ENCODE data around the gene ZNF207. TPM values are rescaled to one million over a fixed set of nuclear protein-coding genes. Genes with fewer than 3 reads are reported as not detected.
A peak's percentile ranks its signal among the peaks of the same experiment; 100 is the strongest.

ZNF207 gene
- total and polyA plus RNA-seq, 10 of the 15 experiments (the other 5 are each of a cell fraction or from before 2014, with no cell fraction given), result 156 to 348 (median 205) TPM

DNA sequence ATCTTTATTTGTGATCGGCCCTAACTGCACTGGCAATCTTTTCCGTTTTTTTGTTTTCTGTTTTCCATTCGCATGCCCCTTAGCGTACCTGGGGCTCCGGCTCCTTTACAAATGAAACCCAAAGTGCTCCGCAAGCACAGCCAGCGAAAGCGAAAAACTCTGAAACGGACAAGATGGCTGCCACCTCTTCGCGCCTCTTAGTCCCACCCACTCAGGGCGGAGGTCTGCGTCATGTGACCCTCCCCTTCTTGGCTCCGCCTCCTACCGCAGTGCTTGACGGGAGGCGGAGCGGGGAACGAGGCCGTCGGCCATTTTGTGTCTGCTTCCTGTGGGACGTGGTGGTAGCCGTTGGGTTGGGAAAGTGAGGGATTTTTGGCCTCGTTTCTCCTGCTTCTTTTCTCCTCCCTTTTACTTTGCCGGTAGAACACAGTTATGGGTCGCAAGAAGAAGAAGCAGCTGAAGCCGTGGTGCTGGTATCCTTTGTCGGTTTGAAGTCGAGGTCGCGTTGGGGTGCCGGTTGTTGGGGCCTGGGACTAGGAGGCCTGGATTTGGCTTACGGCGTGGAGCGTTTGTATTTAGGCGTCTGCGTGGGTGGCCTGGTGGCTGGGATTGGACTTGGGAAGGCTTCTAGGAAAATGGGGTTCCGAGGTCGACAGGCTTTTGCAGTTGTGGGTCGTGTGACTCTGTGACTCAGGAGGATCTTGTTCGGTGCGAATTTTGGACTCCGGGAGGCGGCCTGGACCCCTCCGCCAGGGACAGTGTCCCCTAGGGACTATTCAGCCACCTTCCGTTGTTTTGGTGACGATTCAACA lies at the start of gene ZNF207 (continued):
- TF ChIP-seq CBX3 (IDR thresholded peaks at IDR 0.05; ENCODE audit: borderline replicate concordance, low read depth), result no peak
- TF ChIP-seq PAX8 (IDR thresholded peaks at IDR 0.05), result peak; percentile 93
- TF ChIP-seq, protein P1, sequence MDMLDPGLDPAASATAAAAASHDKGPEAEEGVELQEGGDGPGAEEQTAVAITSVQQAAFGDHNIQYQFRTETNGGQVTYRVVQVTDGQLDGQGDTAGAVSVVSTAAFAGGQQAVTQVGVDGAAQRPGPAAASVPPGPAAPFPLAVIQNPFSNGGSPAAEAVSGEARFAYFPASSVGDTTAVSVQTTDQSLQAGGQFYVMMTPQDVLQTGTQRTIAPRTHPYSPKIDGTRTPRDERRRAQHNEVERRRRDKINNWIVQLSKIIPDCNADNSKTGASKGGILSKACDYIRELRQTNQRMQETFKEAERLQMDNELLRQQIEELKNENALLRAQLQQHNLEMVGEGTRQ (IDR thresholded peaks at IDR 0.05; ENCODE audit: borderline replicate concordance, low read depth, low read length), result peak; percentile 94
- peak; percentile 41; the same call in 1 of the 2 replicates for TF ChIP-seq CREM (IDR thresholded peaks at IDR 0.05; ENCODE audit: low read depth)
- no peak for TF ChIP-seq CBX5 (IDR thresholded peaks at IDR 0.05; ENCODE audit: low read depth)
- TF ChIP-seq RUNX3 (IDR thresholded peaks at IDR 0.05; ENCODE audit: low read length), result peak; percentile 72; the same call in 1 of the 2 replicates
- no peak for TF ChIP-seq LARP7 (IDR thresholded peaks at IDR 0.05)
- TF ChIP-seq RELA (IDR thresholded peaks at IDR 0.05; ENCODE audit: borderline replicate concordance, partially characterized antibody), result peak; percentile 57
- 0 out of 2 replicates have a peak, but pooled peaks have one; percentile 14 for TF ChIP-seq NR2C1 (IDR thresholded peaks at IDR 0.05)
- TF ChIP-seq EED (IDR thresholded peaks at IDR 0.05; ENCODE audit: low read depth), result peak; percentile 56; the same call in 1 of the 2 replicates
- peak in 1 of 2 experiments; percentile 31; a peak in 1 of 4 replicates for TF ChIP-seq BHLHE40 (IDR thresholded peaks at IDR 0.05; ENCODE audit: borderline replicate concordance in 1 of 2, low read depth in 2 of 2, low read length in 1 of 2)
- TF ChIP-seq, protein P2, sequence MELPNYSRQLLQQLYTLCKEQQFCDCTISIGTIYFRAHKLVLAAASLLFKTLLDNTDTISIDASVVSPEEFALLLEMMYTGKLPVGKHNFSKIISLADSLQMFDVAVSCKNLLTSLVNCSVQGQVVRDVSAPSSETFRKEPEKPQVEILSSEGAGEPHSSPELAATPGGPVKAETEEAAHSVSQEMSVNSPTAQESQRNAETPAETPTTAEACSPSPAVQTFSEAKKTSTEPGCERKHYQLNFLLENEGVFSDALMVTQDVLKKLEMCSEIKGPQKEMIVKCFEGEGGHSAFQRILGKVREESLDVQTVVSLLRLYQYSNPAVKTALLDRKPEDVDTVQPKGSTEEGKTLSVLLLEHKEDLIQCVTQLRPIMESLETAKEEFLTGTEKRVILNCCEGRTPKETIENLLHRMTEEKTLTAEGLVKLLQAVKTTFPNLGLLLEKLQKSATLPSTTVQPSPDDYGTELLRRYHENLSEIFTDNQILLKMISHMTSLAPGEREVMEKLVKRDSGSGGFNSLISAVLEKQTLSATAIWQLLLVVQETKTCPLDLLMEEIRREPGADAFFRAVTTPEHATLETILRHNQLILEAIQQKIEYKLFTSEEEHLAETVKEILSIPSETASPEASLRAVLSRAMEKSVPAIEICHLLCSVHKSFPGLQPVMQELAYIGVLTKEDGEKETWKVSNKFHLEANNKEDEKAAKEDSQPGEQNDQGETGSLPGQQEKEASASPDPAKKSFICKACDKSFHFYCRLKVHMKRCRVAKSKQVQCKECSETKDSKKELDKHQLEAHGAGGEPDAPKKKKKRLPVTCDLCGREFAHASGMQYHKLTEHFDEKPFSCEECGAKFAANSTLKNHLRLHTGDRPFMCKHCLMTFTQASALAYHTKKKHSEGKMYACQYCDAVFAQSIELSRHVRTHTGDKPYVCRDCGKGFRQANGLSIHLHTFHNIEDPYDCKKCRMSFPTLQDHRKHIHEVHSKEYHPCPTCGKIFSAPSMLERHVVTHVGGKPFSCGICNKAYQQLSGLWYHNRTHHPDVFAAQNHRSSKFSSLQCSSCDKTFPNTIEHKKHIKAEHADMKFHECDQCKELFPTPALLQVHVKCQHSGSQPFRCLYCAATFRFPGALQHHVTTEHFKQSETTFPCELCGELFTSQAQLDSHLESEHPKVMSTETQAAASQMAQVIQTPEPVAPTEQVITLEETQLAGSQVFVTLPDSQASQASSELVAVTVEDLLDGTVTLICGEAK (IDR thresholded peaks at IDR 0.05; ENCODE audit: borderline replicate concordance), result no peak
- TF ChIP-seq BCL3 (IDR thresholded peaks at IDR 0.05; ENCODE audit: borderline replicate concordance, insufficient read depth, low read depth, low read length, poor library complexity, severe bottlenecking), result no peak
- TF ChIP-seq IRF4 (IDR thresholded peaks at IDR 0.05; ENCODE audit: low read depth, low read length), result no peak
- peak; percentile 58; the same call in 1 of the 2 replicates for TF ChIP-seq TCF12 (IDR thresholded peaks at IDR 0.05; ENCODE audit: low read depth, low read length)
- no peak for TF ChIP-seq SMC3 (IDR thresholded peaks at IDR 0.05; ENCODE audit: borderline replicate concordance, low read length)
- no peak for TF ChIP-seq HDAC2 (IDR thresholded peaks at IDR 0.05)
- TF ChIP-seq, protein P3, sequence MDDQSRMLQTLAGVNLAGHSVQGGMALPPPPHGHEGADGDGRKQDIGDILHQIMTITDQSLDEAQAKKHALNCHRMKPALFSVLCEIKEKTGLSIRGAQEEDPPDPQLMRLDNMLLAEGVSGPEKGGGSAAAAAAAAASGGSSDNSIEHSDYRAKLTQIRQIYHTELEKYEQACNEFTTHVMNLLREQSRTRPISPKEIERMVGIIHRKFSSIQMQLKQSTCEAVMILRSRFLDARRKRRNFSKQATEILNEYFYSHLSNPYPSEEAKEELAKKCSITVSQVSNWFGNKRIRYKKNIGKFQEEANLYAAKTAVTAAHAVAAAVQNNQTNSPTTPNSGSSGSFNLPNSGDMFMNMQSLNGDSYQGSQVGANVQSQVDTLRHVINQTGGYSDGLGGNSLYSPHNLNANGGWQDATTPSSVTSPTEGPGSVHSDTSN (IDR thresholded peaks at IDR 0.05; ENCODE audit: insufficient replicate concordance, low read depth, low read length), result no peak
- TF ChIP-seq SUZ12 (IDR thresholded peaks at IDR 0.05; ENCODE audit: unreplicated experiment), result no peak
- TF ChIP-seq ESRRA (IDR thresholded peaks at IDR 0.05; ENCODE audit: low read length), result peak; percentile 46; the same call in 1 of the 2 replicates
- TF ChIP-seq POLR2AphosphoS5 (IDR thresholded peaks at IDR 0.05; ENCODE audit: low read length), result peak; percentile 98
- no peak for TF ChIP-seq SREBF2 (IDR thresholded peaks at IDR 0.05; ENCODE audit: low read length)
- no peak for TF ChIP-seq ETV6 (conservative IDR thresholded peaks at IDR 0.05 in 1 of 2, IDR thresholded peaks at IDR 0.05 in 1 of 2; ENCODE audit: borderline replicate concordance in 1 of 2, low read depth in 1 of 2)
